ENCODE measurements around the gene SEMA5B.

GRCh38 chr3:122977746-122978466 is 49.7 kb downstream of the SEMA5B start:
- no peak for TF ChIP-seq CTCF (IDR thresholded peaks at IDR 0.05)
- no peak for TF ChIP-seq POLR2A (IDR thresholded peaks at IDR 0.05)

Data from breast epithelium (tissue), 3 donors.